Hepatocyte (in vitro differentiated cells): ENCODE data around the gene TTC17.
A peak's percentile ranks its signal among the peaks of the same experiment; 100 is the strongest.

Experiments
- EZH2 ChIP-seq: fragments of 200-600 bp; sonication (generic); IDR thresholded peaks from 2 replicates; pipeline ENCODE4 v1.6.1; 2016; ENCODE audit warnings: antibody characterized with exemption, mild to moderate bottlenecking, borderline replicate concordance
- EZH2phosphoT487 ChIP-seq: fragments of 200-600 bp; sonication (generic); IDR thresholded peaks from one replicate; pipeline ENCODE4 v1.6.1; 2018; ENCODE audit warnings: antibody characterized with exemption, mild to moderate bottlenecking, low read depth, moderate library complexity; ENCODE audit not compliant: unreplicated experiment, severe bottlenecking
- TF ChIP-seq, protein P1 (sequence below): fragments of 200-600 bp; sonication (generic); IDR thresholded peaks from 2 replicates; pipeline ENCODE4 v1.5.1; 2016; ENCODE audit warnings: antibody characterized with exemption, mild to moderate bottlenecking; ENCODE audit not compliant: poor library complexity

GRCh38 chr11:43311791-43312607, 46.7 kb upstream of the TTC17 start, which contains the start of gene API5:
- TF ChIP-seq, protein P1, sequence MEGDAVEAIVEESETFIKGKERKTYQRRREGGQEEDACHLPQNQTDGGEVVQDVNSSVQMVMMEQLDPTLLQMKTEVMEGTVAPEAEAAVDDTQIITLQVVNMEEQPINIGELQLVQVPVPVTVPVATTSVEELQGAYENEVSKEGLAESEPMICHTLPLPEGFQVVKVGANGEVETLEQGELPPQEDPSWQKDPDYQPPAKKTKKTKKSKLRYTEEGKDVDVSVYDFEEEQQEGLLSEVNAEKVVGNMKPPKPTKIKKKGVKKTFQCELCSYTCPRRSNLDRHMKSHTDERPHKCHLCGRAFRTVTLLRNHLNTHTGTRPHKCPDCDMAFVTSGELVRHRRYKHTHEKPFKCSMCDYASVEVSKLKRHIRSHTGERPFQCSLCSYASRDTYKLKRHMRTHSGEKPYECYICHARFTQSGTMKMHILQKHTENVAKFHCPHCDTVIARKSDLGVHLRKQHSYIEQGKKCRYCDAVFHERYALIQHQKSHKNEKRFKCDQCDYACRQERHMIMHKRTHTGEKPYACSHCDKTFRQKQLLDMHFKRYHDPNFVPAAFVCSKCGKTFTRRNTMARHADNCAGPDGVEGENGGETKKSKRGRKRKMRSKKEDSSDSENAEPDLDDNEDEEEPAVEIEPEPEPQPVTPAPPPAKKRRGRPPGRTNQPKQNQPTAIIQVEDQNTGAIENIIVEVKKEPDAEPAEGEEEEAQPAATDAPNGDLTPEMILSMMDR, result peak; percentile 94
- TF ChIP-seq EZH2, result no peak
- no peak for TF ChIP-seq EZH2phosphoT487
